ENCODE results near the gene ZNF70.

DNA sequence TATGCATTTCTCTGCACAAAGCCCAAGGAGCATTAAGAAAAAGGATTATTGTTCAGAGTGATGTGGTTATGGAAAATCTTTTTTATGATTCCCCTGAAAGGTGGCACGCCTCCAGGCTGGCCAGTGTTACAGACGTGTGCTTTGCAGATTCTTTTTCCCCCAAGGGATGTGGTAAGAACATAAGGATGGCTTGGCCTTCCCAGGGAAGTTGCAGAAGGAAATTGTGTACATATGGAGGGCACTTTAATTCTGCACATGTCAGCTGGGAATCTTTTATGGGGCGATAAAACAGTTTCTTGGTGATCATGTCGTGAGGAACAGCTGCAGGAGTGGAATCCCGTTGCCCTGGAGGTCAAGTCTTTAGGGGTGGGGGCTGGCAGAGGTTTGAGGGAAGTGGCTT is 45.5 kb upstream of the ZNF70 start:
- TF ChIP-seq CTCF (IDR thresholded peaks at IDR 0.05) (no peak), POLR2A (IDR thresholded peaks at IDR 0.05) (no peak)
